HL-60 (cell line): ENCODE results near the gene ALPL.

ENCODE experiments used
- CTCF ChIP-seq: IDR thresholded peaks from one replicate; pipeline ENCODE4 v1.5.1; 2011; ENCODE audit warnings: low read length, control low read depth, inconsistent platforms; ENCODE audit not compliant: insufficient read depth
- SPI1 ChIP-seq: IDR thresholded peaks from 2 replicates; pipeline ENCODE4 v1.6.1; 2012; ENCODE audit warnings: low read depth, mild to moderate bottlenecking, borderline replicate concordance

GRCh38 chr1:21618561-21619374 lies 109.5 kb downstream of the ALPL start:
- TF ChIP-seq CTCF, result no peak
- no peak for TF ChIP-seq SPI1
